Endothelial cell (in vitro differentiated cells): Measurements from ENCODE around the gene LRCH1. TPM values are rescaled to one million over a fixed set of nuclear protein-coding genes. Genes with fewer than 3 reads are reported as not detected.
"Not testable (repeated sequence)": the region's sequence is repeated elsewhere in the genome, so short reads cannot be mapped to it uniquely, and the experiment has no call there.

Experiments used
- DNase-seq: peaks from one replicate; pipeline ENCODE4 v3.0.0; 2021; ENCODE audit warnings: low spot score
- H3K27ac Mint-ChIP-seq: one replicate; pipeline ENCODE4 v1.8.0; 2021; ENCODE audit warnings: mixed read lengths, inconsistent platforms; ENCODE audit not compliant: unreplicated experiment
- H3K27me3 Mint-ChIP-seq: one replicate; pipeline ENCODE4 v1.8.0; 2021; ENCODE audit warnings: mild to moderate bottlenecking, moderate library complexity, mixed read lengths, inconsistent platforms; ENCODE audit not compliant: unreplicated experiment
- H3K36me3 Mint-ChIP-seq: one replicate; pipeline ENCODE4 v1.8.0; 2021; ENCODE audit warnings: mild to moderate bottlenecking, low read depth, mixed read lengths, inconsistent platforms; ENCODE audit not compliant: unreplicated experiment
- H3K4me1 Mint-ChIP-seq: one replicate; pipeline ENCODE4 v1.8.0; 2021; ENCODE audit warnings: mild to moderate bottlenecking, mixed read lengths, inconsistent platforms; ENCODE audit not compliant: unreplicated experiment
- H3K4me3 Mint-ChIP-seq: one replicate; pipeline ENCODE4 v1.8.0; 2021; ENCODE audit warnings: mild to moderate bottlenecking, mixed read lengths, inconsistent platforms; ENCODE audit not compliant: unreplicated experiment
- H3K9me3 Mint-ChIP-seq: one replicate; pipeline ENCODE4 v1.8.0; 2021; ENCODE audit warnings: mixed read lengths, inconsistent platforms; ENCODE audit not compliant: unreplicated experiment
- CTCF ChIP-seq: fragments of 200-600 bp; sonication (generic); IDR thresholded peaks from one replicate; pipeline ENCODE4 v1.5.0; 2021; ENCODE audit warnings: antibody characterized with exemption; ENCODE audit not compliant: unreplicated experiment
- total RNA-seq: library from RNA; stranded (reverse); fragmentation: NEBNext Ultra II Directional; extraction: Animal tissue kit (Norgen Biotek cat#: 25700); gene quantifications from one replicate; pipeline ENCODE4 v1.2.1, GENCODE V29; 2021; ENCODE audit not compliant: unreplicated experiment

LRCH1 gene
- total RNA-seq, 1 donor from 2014 or later, result 45.6 TPM

DNA sequence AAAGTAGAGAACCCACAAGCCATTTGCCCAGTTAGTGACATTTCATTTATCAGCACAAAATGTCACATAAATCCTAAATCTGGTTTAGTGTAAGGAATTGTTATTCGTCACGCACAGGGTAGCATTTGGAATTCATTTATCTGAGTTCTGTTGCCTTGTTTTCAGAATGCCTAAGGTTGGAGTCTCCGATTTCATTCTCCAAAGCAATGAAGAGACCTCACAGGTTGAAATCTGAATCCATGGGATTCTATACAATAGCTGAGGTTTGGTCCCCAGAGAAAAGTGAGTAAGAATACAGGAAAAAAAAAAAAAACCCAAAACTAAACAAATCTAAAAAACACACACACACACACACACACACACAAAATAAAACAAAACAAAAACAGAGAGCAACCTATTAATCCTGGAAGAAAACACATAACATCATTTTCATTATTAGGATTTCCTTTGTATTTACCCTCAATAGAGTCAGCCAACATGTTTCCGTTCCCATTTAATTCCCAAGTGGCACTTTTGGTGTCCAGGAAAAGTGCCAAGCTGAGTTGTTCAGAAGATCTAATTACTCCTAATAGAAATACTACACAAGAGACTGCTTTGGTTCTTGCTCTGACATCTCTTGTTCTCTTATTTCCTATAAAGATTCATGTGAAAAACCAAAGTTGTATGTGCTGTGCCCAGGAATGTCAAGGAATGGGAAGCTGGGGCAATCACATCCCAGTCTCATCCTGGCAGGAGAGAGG is 36.2 kb upstream of the LRCH1 start:
- Mint-ChIP-seq H3K4me3 (no peak overlapping the region), H3K4me1 (peaks cover 28% of the 10 kb centered on the region), H3K36me3 (no peaks in the 10 kb centered on the region), H3K27me3 (no peaks in the 10 kb centered on the region), H3K9me3 (peaks cover 4% of the 10 kb centered on the region), H3K27ac (no peak overlapping the region)
- no peak for DNase-seq
- TF ChIP-seq CTCF, result no peak

GRCh38 chr13:46517748-46518147 is 35.2 kb upstream of the LRCH1 start:
- H3K36me3 Mint-ChIP-seq, H3K4me3 Mint-ChIP-seq, H3K27ac Mint-ChIP-seq, H3K9me3 Mint-ChIP-seq, DNase-seq, H3K27me3 Mint-ChIP-seq: not testable (repeated sequence)
- H3K4me1 Mint-ChIP-seq, result peaks cover 32% of the 10 kb centered on the region

GRCh38 chr13:46519182-46519581 is 33.8 kb upstream of the LRCH1 start:
- peaks cover 42% of the 10 kb centered on the region for H3K4me1 Mint-ChIP-seq
- H3K36me3 Mint-ChIP-seq, result no peaks in the 10 kb centered on the region
- H3K27ac Mint-ChIP-seq, result peak overlapping the region; percentile 95
- H3K27me3 Mint-ChIP-seq, result no peaks in the 10 kb centered on the region
- no peak overlapping the region for H3K4me3 Mint-ChIP-seq
- TF ChIP-seq CTCF, result no peak
- DNase-seq, result no peak
- peaks cover 4% of the 10 kb centered on the region for H3K9me3 Mint-ChIP-seq

GRCh38 chr13:46520166-46520565 is 32.8 kb upstream of the LRCH1 start:
- TF ChIP-seq CTCF, result no peak
- H3K4me1 Mint-ChIP-seq, result peaks cover 44% of the 10 kb centered on the region
- peak; percentile 19 for DNase-seq
- H3K9me3 Mint-ChIP-seq, result peaks cover 4% of the 10 kb centered on the region
- H3K27ac Mint-ChIP-seq, result peak overlapping the region; percentile 95
- H3K36me3 Mint-ChIP-seq, result no peaks in the 10 kb centered on the region
- no peaks in the 10 kb centered on the region for H3K27me3 Mint-ChIP-seq
- no peak overlapping the region for H3K4me3 Mint-ChIP-seq

DNA sequence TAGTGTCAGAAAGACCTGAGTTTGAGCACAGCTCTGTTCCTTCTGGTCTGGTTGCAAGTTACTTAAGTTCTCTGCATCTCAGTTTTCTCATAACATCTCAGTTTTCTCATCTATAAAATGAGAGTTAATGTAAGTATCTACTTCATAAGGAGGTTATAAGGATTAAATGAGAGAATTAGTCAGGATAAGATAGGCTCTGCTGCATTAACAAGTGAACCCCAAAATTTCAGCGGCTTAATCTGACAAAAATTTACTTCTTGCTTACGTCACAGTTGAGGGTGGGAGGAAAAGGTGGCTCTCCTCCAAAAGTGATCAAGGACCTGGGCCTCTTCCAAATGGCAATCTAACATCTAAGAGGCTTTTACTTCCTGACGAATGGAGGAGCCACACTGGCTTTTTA is 31.5 kb upstream of the LRCH1 start:
- DNase-seq, result no peak
- H3K4me1 Mint-ChIP-seq, result peaks cover 50% of the 10 kb centered on the region
- no peaks in the 10 kb centered on the region for H3K36me3 Mint-ChIP-seq
- no peaks in the 10 kb centered on the region for H3K9me3 Mint-ChIP-seq
- no peaks in the 10 kb centered on the region for H3K27me3 Mint-ChIP-seq
- H3K27ac Mint-ChIP-seq, result peak overlapping the region; percentile 24
- TF ChIP-seq CTCF, result no peak
- H3K4me3 Mint-ChIP-seq, result no peak overlapping the region
